H1 (cell line): ENCODE results near the gene GPS1. TPM values are rescaled to one million over a fixed set of nuclear protein-coding genes. Genes with fewer than 3 reads are reported as not detected.

Experiments used
- CTCF ChIA-PET: fragments of 300-600 bp; sonication (Branson Sonifier 250); formaldehyde crosslinking; loops from one replicate; lab custom pipeline; 2021; ENCODE audit not compliant: partially characterized antibody; lab: Charles Lee
- POLR2A ChIA-PET: fragments of 300-600 bp; sonication (Branson Sonifier 250); formaldehyde crosslinking; loops from one replicate; lab custom pipeline; 2021; ENCODE audit warnings: inconsistent platforms; ENCODE audit not compliant: partially characterized antibody; lab: Charles Lee
- DNase-seq, 2 experiments: peaks; one replicate each; pipeline versions ENCODE4 v3.0.0 to v3.0.0-alpha.2; 2010 to 2022; ENCODE audit warnings: low spot score in 2 of 2, low read depth in 1 of 2, mixed read lengths in 1 of 2
- FAIRE-seq: peaks from 2 replicates; lab custom pipeline; 2011; peaks lifted over from hg19 to GRCh38; lab: Jason Lieb, UNC
- H2AFZ ChIP-seq: 2 replicates; pipeline ENCODE4 v1.8.1; 2012; ENCODE audit warnings: low read length, inconsistent platforms
- H2AK5ac ChIP-seq: 2 replicates; pipeline ENCODE4 v1.6.1; 2013; ENCODE audit warnings: low read depth, low read length
- H2BK120ac ChIP-seq: replicated peaks from 2 replicates; pipeline ENCODE3; 2013; ENCODE audit warnings: low read depth, low read length, inconsistent platforms
- H2BK12ac ChIP-seq: 2 replicates; pipeline ENCODE4 v1.6.1; 2013; ENCODE audit warnings: low read depth, low read length
- H2BK15ac ChIP-seq: 2 replicates; pipeline ENCODE4 v1.6.1; 2013; ENCODE audit warnings: low read length
- H2BK20ac ChIP-seq: 2 replicates; pipeline ENCODE4 v1.6.1; 2013; ENCODE audit warnings: low read length
- H2BK5ac ChIP-seq: 2 replicates; pipeline ENCODE4 v1.6.1; 2013; ENCODE audit warnings: low read depth, low read length
- H3K14ac ChIP-seq: 2 replicates; pipeline ENCODE4 v1.6.1; 2013; ENCODE audit warnings: inconsistent platforms; ENCODE audit not compliant: insufficient read length
- H3K18ac ChIP-seq: 2 replicates; pipeline ENCODE4 v1.6.1; 2013; ENCODE audit warnings: low read length; ENCODE audit errors: extremely low read depth
- H3K23ac ChIP-seq: 2 replicates; pipeline ENCODE4 v1.6.1; 2013; ENCODE audit warnings: inconsistent platforms; ENCODE audit not compliant: insufficient read length
- H3K23me2 ChIP-seq: 2 replicates; pipeline ENCODE4 v1.6.1; 2013; ENCODE audit warnings: low read depth, low read length
- H3K27ac ChIP-seq: 2 replicates; pipeline ENCODE4 v1.6.1; 2011; ENCODE audit warnings: low read depth, low read length, inconsistent platforms
- H3K27me3 ChIP-seq, 4 experiments: replicated peaks in 1 of 4; 1 replicate in 1 of 4; 2 replicates in 3 of 4; pipeline versions ENCODE4 v1.6.1 to v1.8.1; 2011 to 2013; ENCODE audit warnings: low read length in 3 of 4, mild to moderate bottlenecking in 3 of 4, inconsistent platforms in 2 of 4, mixed read lengths in 2 of 4, moderate library complexity in 1 of 4; ENCODE audit not compliant: control insufficient read depth in 3 of 4, insufficient read depth in 3 of 4; ENCODE audit errors: extremely low read depth in 1 of 4
- H3K36me3 ChIP-seq, 4 experiments: 2 replicates each; pipeline versions ENCODE4 v1.6.1 to v1.8.1; 2011 to 2013; ENCODE audit warnings: mild to moderate bottlenecking in 4 of 4, low read length in 3 of 4, moderate library complexity in 2 of 4, control low read depth in 1 of 4, inconsistent platforms in 1 of 4; ENCODE audit not compliant: insufficient read depth in 4 of 4, control insufficient read depth in 2 of 4
- H3K4ac ChIP-seq: replicated peaks from 2 replicates; pipeline ENCODE3; 2013; ENCODE audit warnings: low read length, low read depth, mixed read lengths, inconsistent platforms; ENCODE audit not compliant: insufficient read length
- H3K4me1 ChIP-seq, 4 experiments: replicated peaks in 1 of 4; 1 replicate in 1 of 4; 2 replicates in 3 of 4; pipeline versions ENCODE4 v1.6.1 to v1.8.1; 2011 to 2013; ENCODE audit warnings: low read length in 3 of 4, inconsistent platforms in 2 of 4, mixed read lengths in 1 of 4; ENCODE audit not compliant: insufficient read depth in 4 of 4, control insufficient read depth in 3 of 4
- H3K4me2 ChIP-seq, 2 experiments: 2 replicates each; pipeline versions ENCODE4 v1.6.1 to v1.8.1; 2011 to 2013; ENCODE audit warnings: low read depth in 2 of 2, low read length in 2 of 2, control low read depth in 1 of 2, inconsistent platforms in 1 of 2, mild to moderate bottlenecking in 1 of 2; ENCODE audit not compliant: insufficient read depth in 1 of 2
- H3K4me3 ChIP-seq, 4 experiments: fragments of 200-600, 300-600 bp in 1 of 4; sonication (generic), shearing (Covaris generic), sonication (Bioruptor Twin) in 1 of 4; 2 replicates each; pipeline versions ENCODE4 v1.5.1 to v1.8.1; 2011 to 2016; ENCODE audit warnings: low read length in 4 of 4, low read depth in 3 of 4, control low read depth in 2 of 4, inconsistent platforms in 2 of 4, mild to moderate bottlenecking in 2 of 4, mixed read lengths in 1 of 4, moderate library complexity in 1 of 4; ENCODE audit not compliant: insufficient read depth in 2 of 4; ENCODE audit errors: extremely low read depth in 1 of 4
- H3K56ac ChIP-seq: replicated peaks from 2 replicates; pipeline ENCODE3; 2013; ENCODE audit warnings: low read depth, mild to moderate bottlenecking, mixed read lengths, low read length, inconsistent platforms; ENCODE audit not compliant: insufficient read length
- H3K79me1 ChIP-seq: 2 replicates; pipeline ENCODE4 v1.6.1; 2013; ENCODE audit warnings: low read depth, low read length, control low read depth
- H3K79me2 ChIP-seq, 2 experiments: 2 replicates each; pipeline versions ENCODE4 v1.6.1 to v1.8.1; 2012 to 2013; ENCODE audit warnings: low read length in 2 of 2, mild to moderate bottlenecking in 2 of 2, inconsistent platforms in 1 of 2; ENCODE audit not compliant: insufficient read depth in 2 of 2, control insufficient read depth in 1 of 2
- H3K9ac ChIP-seq, 4 experiments: replicated peaks in 1 of 4; 1 replicate in 1 of 4; 2 replicates in 3 of 4; pipeline versions ENCODE4 v1.6.1 to v1.8.1; 2011 to 2013; ENCODE audit warnings: low read depth in 3 of 4, low read length in 3 of 4, control low read depth in 2 of 4, mild to moderate bottlenecking in 2 of 4, moderate library complexity in 2 of 4, inconsistent platforms in 1 of 4; ENCODE audit errors: extremely low read depth in 1 of 4
- H3K9me3 ChIP-seq, 2 experiments: 2 replicates each; pipeline versions ENCODE4 v1.6.1 to v1.8.1; 2012 to 2013; ENCODE audit warnings: mild to moderate bottlenecking in 2 of 2, moderate library complexity in 2 of 2, control low read depth in 1 of 2, inconsistent platforms in 1 of 2, low read depth in 1 of 2, low read length in 1 of 2, mixed read lengths in 1 of 2; ENCODE audit not compliant: insufficient read depth in 2 of 2
- H4K20me1 ChIP-seq, 2 experiments: replicated peaks in 1 of 2; 2 replicates each; pipeline versions ENCODE3 to v1.8.1; 2011 to 2013; ENCODE audit warnings: inconsistent platforms in 2 of 2, low read length in 2 of 2, mild to moderate bottlenecking in 1 of 2; ENCODE audit not compliant: insufficient read depth in 2 of 2, control insufficient read depth in 1 of 2
- H4K5ac ChIP-seq: 2 replicates; pipeline ENCODE4 v1.6.1; 2013; ENCODE audit warnings: low read length, low read depth, mixed read lengths, inconsistent platforms; ENCODE audit not compliant: insufficient read length
- H4K8ac ChIP-seq: 2 replicates; pipeline ENCODE4 v1.8.0; 2013; ENCODE audit warnings: mild to moderate bottlenecking, moderate library complexity, low read length, inconsistent platforms; ENCODE audit not compliant: insufficient read depth; ENCODE audit errors: extremely low read depth
- H4K91ac ChIP-seq: replicated peaks from 2 replicates; pipeline ENCODE3; 2013; ENCODE audit warnings: low read length, mixed read lengths, inconsistent platforms; ENCODE audit not compliant: insufficient read length
- CHD2 ChIP-seq: IDR thresholded peaks from 2 replicates; pipeline ENCODE4 v1.6.1; 2012; ENCODE audit warnings: low read length, improper control_type of control experiment
- KDM1A ChIP-seq: fragments of 200-600, 300-600 bp; sonication (generic); IDR thresholded peaks from 2 replicates; pipeline ENCODE4 v1.7.1; 2016; ENCODE audit warnings: mild to moderate bottlenecking, low read length, borderline replicate concordance
- MAFK ChIP-seq: IDR thresholded peaks from 2 replicates; pipeline ENCODE4 v1.6.1; 2012; ENCODE audit warnings: low read depth, mild to moderate bottlenecking, improper control_type of control experiment, low read length
- POLR2AphosphoS5 ChIP-seq: IDR thresholded peaks from 2 replicates; pipeline ENCODE4 v1.6.1; 2011; ENCODE audit warnings: low read depth, low read length
- SIN3A ChIP-seq, 2 experiments: IDR thresholded peaks in 1 of 2; conservative IDR thresholded peaks in 1 of 2; 2 replicates each; pipeline ENCODE4 v1.6.1; 2011 to 2012; ENCODE audit warnings: low read length in 2 of 2, improper control_type of control experiment in 1 of 2, low read depth in 1 of 2, mild to moderate bottlenecking in 1 of 2
- SUZ12 ChIP-seq: fragments of 200-600 bp; sonication (generic); IDR thresholded peaks from 2 replicates; pipeline ENCODE4 v1.6.1; 2012; ENCODE audit warnings: mild to moderate bottlenecking, inconsistent platforms, low read length, moderate library complexity, mixed read lengths
- TAF1 ChIP-seq: IDR thresholded peaks from 2 replicates; pipeline ENCODE4 v1.6.1; 2011; ENCODE audit warnings: mild to moderate bottlenecking, low read depth, low read length
- WGBS, 2 experiments: shearing (Covaris generic) in 1 of 2; methylation state at CpG; one replicate each; pipeline versions ENCODE4 v1.1.6 to v1.1.7; 2013 to 2015; ENCODE audit warnings: low lambda C conversion rate in 2 of 2, mixed read lengths in 2 of 2, inconsistent platforms in 1 of 2, low coverage in 1 of 2, missing lambda C conversion rate in 1 of 2; ENCODE audit not compliant: insufficient replicate concordance in 2 of 2, insufficient coverage in 1 of 2, insufficient read length in 1 of 2; ENCODE audit errors: extremely low coverage in 1 of 2, missing lambda C conversion rate in 1 of 2; 5-methylcytosine and 5-hydroxymethylcytosine counted together
- polyA plus RNA-seq, 7 experiments: library from polyadenylated mRNA; depleted of rRNA in 3 of 7; stranded (reverse) in 5 of 7; unstranded in 2 of 7; fragments of >200 nt in 5 of 7; fragments of 200-250 nt in 2 of 7; gene quantifications; 1 replicate in 5 of 7; 2 replicates in 1 of 7; 4 replicates in 1 of 7; pipeline versions ENCODE4 v1.2.1 to v1.2.3, GENCODE V29; 2011 to 2013; ENCODE audit warnings: missing spikeins in 2 of 7, mixed read lengths in 2 of 7
- total RNA-seq: library from RNA; stranded (reverse); fragmentation: NEBNext Ultra II Directional; extraction: Animal tissue kit (Norgen Biotek cat#: 25700); gene quantifications from 2 replicates; pipeline ENCODE4 v1.2.1, GENCODE V29; 2021
- TF ChIP-seq, protein P1 (sequence below): IDR thresholded peaks from 2 replicates; pipeline ENCODE4 v1.6.1; 2011; ENCODE audit warnings: low read length, improper control_type of control experiment

The GPS1 gene
- total and polyA plus RNA-seq, 2 of the 8 experiments (the other 6 are each of a cell fraction or from before 2014, with no cell fraction given): 153 to 277 TPM

DNA sequence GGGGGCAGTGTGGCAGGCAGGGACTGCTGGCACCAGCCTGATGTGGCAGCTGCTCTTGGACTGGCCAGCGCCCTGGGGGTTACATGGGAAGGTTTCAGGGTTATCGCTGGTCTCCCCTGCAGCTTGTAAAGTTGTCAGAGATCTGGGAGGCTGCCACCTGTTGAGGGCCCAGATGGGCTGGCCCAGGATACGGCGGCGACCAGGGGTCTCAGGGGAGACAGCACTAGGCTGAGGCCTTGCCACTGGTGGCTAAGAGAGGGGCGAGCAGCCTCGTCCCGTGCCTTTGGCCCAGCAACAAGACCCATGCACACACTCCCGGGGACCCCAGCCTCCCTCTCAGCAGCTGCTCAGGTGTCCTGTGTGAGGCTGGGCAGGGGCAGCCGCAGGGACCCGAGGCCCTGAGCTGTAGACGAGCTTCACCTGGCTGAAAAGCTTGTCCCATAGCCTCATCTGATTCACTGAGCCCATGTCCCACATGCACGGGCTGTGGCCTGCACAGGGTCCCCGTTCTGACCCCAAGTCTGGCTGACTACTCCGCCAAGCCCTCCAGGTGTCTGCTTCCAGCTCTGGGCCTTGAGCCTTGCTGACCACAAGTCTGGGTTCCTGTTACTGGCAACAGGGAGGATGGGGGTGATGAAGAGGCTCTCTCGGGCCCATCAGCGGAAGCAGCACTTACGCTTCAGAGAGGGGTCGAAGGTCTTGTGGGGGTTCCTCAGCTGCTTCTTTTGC, 7.7 kb downstream of the GPS1 start:
- Histone ChIP-seq H2BK15ac (no peak overlapping the region), H3K4me3 (no peak overlapping the region), H3K4ac (no peak overlapping the region), H3K14ac (no peak overlapping the region), H2BK20ac (no peak overlapping the region), H3K23me2 (no peaks in the 10 kb centered on the region; the same call in 1 of the 2 replicates), H3K36me3 (peaks cover 15 to 38% (median 34%) of the 10 kb centered on the region in 4 experiments), H3K79me2 (no peaks in the 10 kb centered on the region), H2AFZ (no peak overlapping the region), H4K91ac (no peak overlapping the region), H3K23ac (no peak overlapping the region), H4K20me1 (peaks cover 0 to 22% of the 10 kb centered on the region in 2 experiments), H3K9me3 (no peaks in the 10 kb centered on the region), H2BK120ac (no peak overlapping the region), H2AK5ac (no peak overlapping the region), H3K56ac (no peak overlapping the region), H3K4me2 (no peak overlapping the region), H3K27ac (no peak overlapping the region), H3K79me1 (peaks cover 1% of the 10 kb centered on the region; the same call in 1 of the 2 replicates), H3K27me3 (no peaks in the 10 kb centered on the region), H2BK12ac (no peak overlapping the region), H3K4me1 (peaks cover 0 to under 1% (median 0%) of the 10 kb centered on the region in 4 experiments; a peak in 1 of 7 replicates), H2BK5ac (no peak overlapping the region), H4K5ac (no peak overlapping the region), H4K8ac (peak overlapping the region; percentile 68; the same call in 1 of the 2 replicates), H3K9ac (no peak overlapping the region; a peak in 1 of 7 replicates), H3K18ac (no peak overlapping the region)
- DNase-seq (no peak), FAIRE-seq (no peak)
- CTCF ChIA-PET: interaction anchor here (0.9 to 1.7 kb wide), 5 partner anchors 10 to 93 kb away, joined by 3 to 8 read pairs (median 4); partner anchors contain the start of gene DCXR
- WGBS, 2 experiments: 92% methylated on average over 19 of the region's 19 CpGs; no CpG with 5 or more reads in 1 of the 2 experiments
- POLR2A ChIA-PET: interaction anchor here (0.8 to 16.2 kb wide), 16 partner anchors 4 to 350 kb away, joined by 3 to 161 read pairs (median 6); partner anchors contain the start of genes DUS1L, GPS1, RAC3 and RFNG
- TF ChIP-seq KDM1A (no peak), SUZ12 (no peak), CHD2 (no peak), POLR2AphosphoS5 (peak; percentile 15; the same call in 1 of the 2 replicates), MAFK (no peak), SIN3A (conservative IDR thresholded peaks at IDR 0.05 in 1 of 2, IDR thresholded peaks at IDR 0.05 in 1 of 2; ENCODE audit: low read depth in 1 of 2, low read length in 2 of 2) (no peak), TAF1 (no peak)
- TF ChIP-seq, protein P1, sequence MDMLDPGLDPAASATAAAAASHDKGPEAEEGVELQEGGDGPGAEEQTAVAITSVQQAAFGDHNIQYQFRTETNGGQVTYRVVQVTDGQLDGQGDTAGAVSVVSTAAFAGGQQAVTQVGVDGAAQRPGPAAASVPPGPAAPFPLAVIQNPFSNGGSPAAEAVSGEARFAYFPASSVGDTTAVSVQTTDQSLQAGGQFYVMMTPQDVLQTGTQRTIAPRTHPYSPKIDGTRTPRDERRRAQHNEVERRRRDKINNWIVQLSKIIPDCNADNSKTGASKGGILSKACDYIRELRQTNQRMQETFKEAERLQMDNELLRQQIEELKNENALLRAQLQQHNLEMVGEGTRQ: no peak
